ENCODE data around the gene PLA2G10. TPM values are rescaled to one million over a fixed set of nuclear protein-coding genes. Genes with fewer than 3 reads are reported as not detected.

Gene PLA2G10
- total RNA-seq, 1 experiment from 2014 or later, result 0.42 TPM

DNA sequence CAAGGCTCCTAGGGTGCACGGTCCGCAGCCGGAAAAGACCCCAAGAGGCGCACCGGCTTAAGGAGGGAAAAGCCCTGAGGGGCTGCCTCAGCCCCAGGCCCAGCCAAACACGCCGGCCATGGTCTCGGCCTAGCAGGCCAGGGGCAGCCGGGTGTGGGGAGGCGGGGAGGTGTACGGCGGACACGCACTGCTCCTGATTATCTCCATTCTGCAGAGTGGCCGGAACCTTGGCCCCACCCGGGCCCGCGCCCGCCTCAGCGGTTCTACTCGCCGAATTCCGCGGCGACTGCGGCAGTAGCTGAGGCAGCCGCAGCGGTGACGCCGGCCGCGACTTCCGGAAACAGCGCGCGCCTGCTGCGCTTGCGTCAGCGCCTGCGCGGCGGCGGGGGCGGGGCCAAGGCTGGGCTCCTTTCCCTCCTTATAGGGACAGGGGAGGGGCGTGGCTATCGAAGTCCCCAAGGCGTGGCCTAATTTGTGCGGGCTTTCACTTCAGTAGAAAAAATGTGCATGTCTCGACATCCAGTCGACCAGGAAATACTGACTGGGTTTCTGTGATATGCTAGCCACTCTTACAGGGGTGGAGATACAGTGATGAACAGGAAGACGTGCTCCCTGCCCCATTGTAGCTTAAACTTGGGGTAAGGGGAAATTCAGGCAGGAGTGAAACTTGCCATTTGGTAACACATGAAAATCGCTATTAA is 64.0 kb downstream of the PLA2G10 start, which contains the start of gene PARN (continued):
- no peak for TF ChIP-seq FOXJ3 (CRISPR knock-in tag; IDR thresholded peaks at IDR 0.05; ENCODE audit: borderline replicate concordance)
- TF ChIP-seq, protein P1, sequence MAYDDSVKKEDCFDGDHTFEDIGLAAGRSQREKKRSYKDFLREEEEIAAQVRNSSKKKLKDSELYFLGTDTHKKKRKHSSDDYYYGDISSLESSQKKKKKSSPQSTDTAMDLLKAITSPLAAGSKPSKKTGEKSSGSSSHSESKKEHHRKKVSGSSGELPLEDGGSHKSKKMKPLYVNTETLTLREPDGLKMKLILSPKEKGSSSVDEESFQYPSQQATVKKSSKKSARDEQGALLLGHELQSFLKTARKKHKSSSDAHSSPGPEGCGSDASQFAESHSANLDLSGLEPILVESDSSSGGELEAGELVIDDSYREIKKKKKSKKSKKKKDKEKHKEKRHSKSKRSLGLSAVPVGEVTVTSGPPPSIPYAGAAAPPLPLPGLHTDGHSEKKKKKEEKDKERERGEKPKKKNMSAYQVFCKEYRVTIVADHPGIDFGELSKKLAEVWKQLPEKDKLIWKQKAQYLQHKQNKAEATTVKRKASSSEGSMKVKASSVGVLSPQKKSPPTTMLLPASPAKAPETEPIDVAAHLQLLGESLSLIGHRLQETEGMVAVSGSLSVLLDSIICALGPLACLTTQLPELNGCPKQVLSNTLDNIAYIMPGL (CRISPR knock-in tag; IDR thresholded peaks at IDR 0.05), result peak; percentile 72

DNA sequence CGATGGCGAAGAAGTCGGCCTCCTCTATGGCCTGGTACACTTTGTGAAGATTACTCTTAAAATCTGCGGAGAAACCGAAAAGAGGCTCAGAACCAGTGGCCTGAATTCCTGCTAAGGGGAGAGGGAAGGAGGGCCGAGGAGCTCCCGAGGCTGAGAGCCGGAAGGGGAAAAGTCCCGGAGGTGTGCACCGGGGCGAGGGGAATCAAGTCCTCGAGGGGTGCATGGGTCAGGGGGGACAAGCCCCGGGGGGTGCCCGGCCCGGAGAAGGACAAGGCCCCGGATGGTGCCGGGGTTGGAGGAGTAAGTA is 64.5 kb downstream of the PLA2G10 start:
- DNase-seq (ENCODE audit: low spot score) (no peak), ATAC-seq (0 out of 2 replicates have a peak, but pooled peaks have one; percentile 0)
- POLR2A ChIA-PET, result interaction anchor here (0.6 to 1.5 kb wide), 3 partner anchors 11 to 32 kb away, joined by 3 to 11 read pairs (median 4); no protein-coding TSS in a partner anchor
- Mint-ChIP-seq H3K9me3 (no peaks in the 10 kb centered on the region), H3K27me3 (ENCODE audit: low read depth) (no peaks in the 10 kb centered on the region), H3K36me3 (peaks cover 32% of the 10 kb centered on the region), H3K4me1 (peaks cover 19% of the 10 kb centered on the region), H3K4me3 (peak overlapping the region; percentile 95), H3K27ac (peak overlapping the region; percentile 97)
- CTCF ChIA-PET, result interaction anchor here (0.6 to 1.1 kb wide), 4 partner anchors 13 to 710 kb away, joined by 3 read pairs; partner anchors contain the start of gene ERCC4
- TF ChIP-seq, protein P2, sequence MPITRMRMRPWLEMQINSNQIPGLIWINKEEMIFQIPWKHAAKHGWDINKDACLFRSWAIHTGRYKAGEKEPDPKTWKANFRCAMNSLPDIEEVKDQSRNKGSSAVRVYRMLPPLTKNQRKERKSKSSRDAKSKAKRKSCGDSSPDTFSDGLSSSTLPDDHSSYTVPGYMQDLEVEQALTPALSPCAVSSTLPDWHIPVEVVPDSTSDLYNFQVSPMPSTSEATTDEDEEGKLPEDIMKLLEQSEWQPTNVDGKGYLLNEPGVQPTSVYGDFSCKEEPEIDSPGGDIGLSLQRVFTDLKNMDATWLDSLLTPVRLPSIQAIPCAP (CRISPR knock-in tag; IDR thresholded peaks at IDR 0.05), result no peak
- TF ChIP-seq, protein P3, sequence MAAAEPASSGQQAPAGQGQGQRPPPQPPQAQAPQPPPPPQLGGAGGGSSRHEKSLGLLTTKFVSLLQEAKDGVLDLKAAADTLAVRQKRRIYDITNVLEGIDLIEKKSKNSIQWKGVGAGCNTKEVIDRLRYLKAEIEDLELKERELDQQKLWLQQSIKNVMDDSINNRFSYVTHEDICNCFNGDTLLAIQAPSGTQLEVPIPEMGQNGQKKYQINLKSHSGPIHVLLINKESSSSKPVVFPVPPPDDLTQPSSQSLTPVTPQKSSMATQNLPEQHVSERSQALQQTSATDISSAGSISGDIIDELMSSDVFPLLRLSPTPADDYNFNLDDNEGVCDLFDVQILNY (CRISPR knock-in tag; IDR thresholded peaks at IDR 0.05), result no peak
- TF ChIP-seq, protein P4, sequence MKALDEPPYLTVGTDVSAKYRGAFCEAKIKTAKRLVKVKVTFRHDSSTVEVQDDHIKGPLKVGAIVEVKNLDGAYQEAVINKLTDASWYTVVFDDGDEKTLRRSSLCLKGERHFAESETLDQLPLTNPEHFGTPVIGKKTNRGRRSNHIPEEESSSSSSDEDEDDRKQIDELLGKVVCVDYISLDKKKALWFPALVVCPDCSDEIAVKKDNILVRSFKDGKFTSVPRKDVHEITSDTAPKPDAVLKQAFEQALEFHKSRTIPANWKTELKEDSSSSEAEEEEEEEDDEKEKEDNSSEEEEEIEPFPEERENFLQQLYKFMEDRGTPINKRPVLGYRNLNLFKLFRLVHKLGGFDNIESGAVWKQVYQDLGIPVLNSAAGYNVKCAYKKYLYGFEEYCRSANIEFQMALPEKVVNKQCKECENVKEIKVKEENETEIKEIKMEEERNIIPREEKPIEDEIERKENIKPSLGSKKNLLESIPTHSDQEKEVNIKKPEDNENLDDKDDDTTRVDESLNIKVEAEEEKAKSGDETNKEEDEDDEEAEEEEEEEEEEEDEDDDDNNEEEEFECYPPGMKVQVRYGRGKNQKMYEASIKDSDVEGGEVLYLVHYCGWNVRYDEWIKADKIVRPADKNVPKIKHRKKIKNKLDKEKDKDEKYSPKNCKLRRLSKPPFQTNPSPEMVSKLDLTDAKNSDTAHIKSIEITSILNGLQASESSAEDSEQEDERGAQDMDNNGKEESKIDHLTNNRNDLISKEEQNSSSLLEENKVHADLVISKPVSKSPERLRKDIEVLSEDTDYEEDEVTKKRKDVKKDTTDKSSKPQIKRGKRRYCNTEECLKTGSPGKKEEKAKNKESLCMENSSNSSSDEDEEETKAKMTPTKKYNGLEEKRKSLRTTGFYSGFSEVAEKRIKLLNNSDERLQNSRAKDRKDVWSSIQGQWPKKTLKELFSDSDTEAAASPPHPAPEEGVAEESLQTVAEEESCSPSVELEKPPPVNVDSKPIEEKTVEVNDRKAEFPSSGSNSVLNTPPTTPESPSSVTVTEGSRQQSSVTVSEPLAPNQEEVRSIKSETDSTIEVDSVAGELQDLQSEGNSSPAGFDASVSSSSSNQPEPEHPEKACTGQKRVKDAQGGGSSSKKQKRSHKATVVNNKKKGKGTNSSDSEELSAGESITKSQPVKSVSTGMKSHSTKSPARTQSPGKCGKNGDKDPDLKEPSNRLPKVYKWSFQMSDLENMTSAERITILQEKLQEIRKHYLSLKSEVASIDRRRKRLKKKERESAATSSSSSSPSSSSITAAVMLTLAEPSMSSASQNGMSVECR (CRISPR knock-in tag; IDR thresholded peaks at IDR 0.05; ENCODE audit: borderline replicate concordance), result no peak
- no peak for TF ChIP-seq ZNF671 (CRISPR knock-in tag; IDR thresholded peaks at IDR 0.05)
- TF ChIP-seq, protein P5, sequence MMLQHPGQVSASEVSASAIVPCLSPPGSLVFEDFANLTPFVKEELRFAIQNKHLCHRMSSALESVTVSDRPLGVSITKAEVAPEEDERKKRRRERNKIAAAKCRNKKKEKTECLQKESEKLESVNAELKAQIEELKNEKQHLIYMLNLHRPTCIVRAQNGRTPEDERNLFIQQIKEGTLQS (CRISPR knock-in tag; conservative IDR thresholded peaks at IDR 0.05), result 0 out of 2 replicates have a peak, but pooled peaks have one; percentile 5
- TF ChIP-seq GTF2I (CRISPR knock-in tag; conservative IDR thresholded peaks at IDR 0.05), result no peak
- TF ChIP-seq, protein P6, sequence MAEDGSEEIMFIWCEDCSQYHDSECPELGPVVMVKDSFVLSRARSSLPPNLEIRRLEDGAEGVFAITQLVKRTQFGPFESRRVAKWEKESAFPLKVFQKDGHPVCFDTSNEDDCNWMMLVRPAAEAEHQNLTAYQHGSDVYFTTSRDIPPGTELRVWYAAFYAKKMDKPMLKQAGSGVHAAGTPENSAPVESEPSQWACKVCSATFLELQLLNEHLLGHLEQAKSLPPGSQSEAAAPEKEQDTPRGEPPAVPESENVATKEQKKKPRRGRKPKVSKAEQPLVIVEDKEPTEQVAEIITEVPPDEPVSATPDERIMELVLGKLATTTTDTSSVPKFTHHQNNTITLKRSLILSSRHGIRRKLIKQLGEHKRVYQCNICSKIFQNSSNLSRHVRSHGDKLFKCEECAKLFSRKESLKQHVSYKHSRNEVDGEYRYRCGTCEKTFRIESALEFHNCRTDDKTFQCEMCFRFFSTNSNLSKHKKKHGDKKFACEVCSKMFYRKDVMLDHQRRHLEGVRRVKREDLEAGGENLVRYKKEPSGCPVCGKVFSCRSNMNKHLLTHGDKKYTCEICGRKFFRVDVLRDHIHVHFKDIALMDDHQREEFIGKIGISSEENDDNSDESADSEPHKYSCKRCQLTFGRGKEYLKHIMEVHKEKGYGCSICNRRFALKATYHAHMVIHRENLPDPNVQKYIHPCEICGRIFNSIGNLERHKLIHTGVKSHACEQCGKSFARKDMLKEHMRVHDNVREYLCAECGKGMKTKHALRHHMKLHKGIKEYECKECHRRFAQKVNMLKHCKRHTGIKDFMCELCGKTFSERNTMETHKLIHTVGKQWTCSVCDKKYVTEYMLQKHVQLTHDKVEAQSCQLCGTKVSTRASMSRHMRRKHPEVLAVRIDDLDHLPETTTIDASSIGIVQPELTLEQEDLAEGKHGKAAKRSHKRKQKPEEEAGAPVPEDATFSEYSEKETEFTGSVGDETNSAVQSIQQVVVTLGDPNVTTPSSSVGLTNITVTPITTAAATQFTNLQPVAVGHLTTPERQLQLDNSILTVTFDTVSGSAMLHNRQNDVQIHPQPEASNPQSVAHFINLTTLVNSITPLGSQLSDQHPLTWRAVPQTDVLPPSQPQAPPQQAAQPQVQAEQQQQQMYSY (CRISPR knock-in tag; IDR thresholded peaks at IDR 0.05), result no peak
- TF ChIP-seq, protein P7, sequence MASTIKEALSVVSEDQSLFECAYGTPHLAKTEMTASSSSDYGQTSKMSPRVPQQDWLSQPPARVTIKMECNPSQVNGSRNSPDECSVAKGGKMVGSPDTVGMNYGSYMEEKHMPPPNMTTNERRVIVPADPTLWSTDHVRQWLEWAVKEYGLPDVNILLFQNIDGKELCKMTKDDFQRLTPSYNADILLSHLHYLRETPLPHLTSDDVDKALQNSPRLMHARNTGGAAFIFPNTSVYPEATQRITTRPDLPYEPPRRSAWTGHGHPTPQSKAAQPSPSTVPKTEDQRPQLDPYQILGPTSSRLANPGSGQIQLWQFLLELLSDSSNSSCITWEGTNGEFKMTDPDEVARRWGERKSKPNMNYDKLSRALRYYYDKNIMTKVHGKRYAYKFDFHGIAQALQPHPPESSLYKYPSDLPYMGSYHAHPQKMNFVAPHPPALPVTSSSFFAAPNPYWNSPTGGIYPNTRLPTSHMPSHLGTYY (CRISPR knock-in tag; IDR thresholded peaks at IDR 0.05), result no peak
- no peak for TF ChIP-seq ELF4 (CRISPR knock-in tag; IDR thresholded peaks at IDR 0.05; ENCODE audit: low read depth)
- 0 out of 2 replicates have a peak, but pooled peaks have one; percentile 39 for TF ChIP-seq MYBL2 (CRISPR knock-in tag; IDR thresholded peaks at IDR 0.05)
- TF ChIP-seq, protein P8, sequence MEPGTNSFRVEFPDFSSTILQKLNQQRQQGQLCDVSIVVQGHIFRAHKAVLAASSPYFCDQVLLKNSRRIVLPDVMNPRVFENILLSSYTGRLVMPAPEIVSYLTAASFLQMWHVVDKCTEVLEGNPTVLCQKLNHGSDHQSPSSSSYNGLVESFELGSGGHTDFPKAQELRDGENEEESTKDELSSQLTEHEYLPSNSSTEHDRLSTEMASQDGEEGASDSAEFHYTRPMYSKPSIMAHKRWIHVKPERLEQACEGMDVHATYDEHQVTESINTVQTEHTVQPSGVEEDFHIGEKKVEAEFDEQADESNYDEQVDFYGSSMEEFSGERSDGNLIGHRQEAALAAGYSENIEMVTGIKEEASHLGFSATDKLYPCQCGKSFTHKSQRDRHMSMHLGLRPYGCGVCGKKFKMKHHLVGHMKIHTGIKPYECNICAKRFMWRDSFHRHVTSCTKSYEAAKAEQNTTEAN (CRISPR knock-in tag; IDR thresholded peaks at IDR 0.05), result no peak
- no peak for TF ChIP-seq CBFB (CRISPR knock-in tag; IDR thresholded peaks at IDR 0.05; ENCODE audit: low read depth)
- TF ChIP-seq NR3C1 (CRISPR knock-in tag; conservative IDR thresholded peaks at IDR 0.05; ENCODE audit: low read depth), result no peak
- no peak for TF ChIP-seq TEAD1 (CRISPR knock-in tag; IDR thresholded peaks at IDR 0.05)
- TF ChIP-seq, protein P9, sequence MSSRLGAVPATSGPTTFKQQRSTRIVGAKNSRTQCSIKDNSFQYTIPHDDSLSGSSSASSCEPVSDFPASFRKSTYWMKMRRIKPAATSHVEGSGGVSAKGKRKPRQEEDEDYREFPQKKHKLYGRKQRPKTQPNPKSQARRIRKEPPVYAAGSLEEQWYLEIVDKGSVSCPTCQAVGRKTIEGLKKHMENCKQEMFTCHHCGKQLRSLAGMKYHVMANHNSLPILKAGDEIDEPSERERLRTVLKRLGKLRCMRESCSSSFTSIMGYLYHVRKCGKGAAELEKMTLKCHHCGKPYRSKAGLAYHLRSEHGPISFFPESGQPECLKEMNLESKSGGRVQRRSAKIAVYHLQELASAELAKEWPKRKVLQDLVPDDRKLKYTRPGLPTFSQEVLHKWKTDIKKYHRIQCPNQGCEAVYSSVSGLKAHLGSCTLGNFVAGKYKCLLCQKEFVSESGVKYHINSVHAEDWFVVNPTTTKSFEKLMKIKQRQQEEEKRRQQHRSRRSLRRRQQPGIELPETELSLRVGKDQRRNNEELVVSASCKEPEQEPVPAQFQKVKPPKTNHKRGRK (CRISPR knock-in tag; IDR thresholded peaks at IDR 0.05; ENCODE audit: borderline replicate concordance), result no peak
- TF ChIP-seq NR2C2 (CRISPR knock-in tag; IDR thresholded peaks at IDR 0.05), result no peak
